IMR-90 (cell line): Measurements from ENCODE around the gene BTG3. TPM values are rescaled to one million over a fixed set of nuclear protein-coding genes. Genes with fewer than 3 reads are reported as not detected.

Experiments used
- ATAC-seq: fragments of 200-7000 bp; cut with Tn5 transposase; 2 replicates; pipeline ENCODE4 v1.9.1; 2020; ENCODE audit warnings: low read depth, mild to moderate bottlenecking, moderate library complexity
- BruUV-seq: library from RNA; stranded (reverse); fragments of 400-500 nt; replicated peaks from 2 replicates; lab custom pipeline; 2021; lab: Mats Ljungman, UMichigan
- CTCF ChIA-PET: fragments of 300-600 bp; formaldehyde crosslinking; extraction: SDS; loops from one replicate; lab custom pipeline; 2021; ENCODE audit warnings: antibody characterized with exemption; lab: Yijun Ruan, JAX
- POLR2A ChIA-PET: fragments of 300-600 bp; sonication (Branson Sonifier 250); formaldehyde crosslinking; loops from one replicate; lab custom pipeline; 2022; ENCODE audit warnings: antibody characterized with exemption; ENCODE audit not compliant: unreplicated experiment; lab: Charles Lee
- DNase-seq: peaks from one replicate; pipeline ENCODE4 v3.0.0; 2013
- H2AFZ ChIP-seq: replicated peaks from 2 replicates; pipeline ENCODE3; 2013; ENCODE audit warnings: low read length, mild to moderate bottlenecking; ENCODE audit not compliant: poor library complexity
- H2AK5ac ChIP-seq: 2 replicates; pipeline ENCODE4 v1.6.1; 2013; ENCODE audit warnings: low read depth, low read length, inconsistent platforms
- H2AK9ac ChIP-seq: replicated peaks from 2 replicates; pipeline ENCODE3; 2013; ENCODE audit warnings: mild to moderate bottlenecking, low read depth, low read length, moderate library complexity; ENCODE audit not compliant: poor library complexity
- H2BK120ac ChIP-seq: 2 replicates; pipeline ENCODE4 v1.6.1; 2013; ENCODE audit warnings: low read depth, low read length, inconsistent platforms
- H2BK15ac ChIP-seq: 3 replicates; pipeline ENCODE4 v1.6.1; 2013; ENCODE audit warnings: low read depth, low read length, inconsistent platforms
- H2BK20ac ChIP-seq: 2 replicates; pipeline ENCODE4 v1.6.1; 2013; ENCODE audit warnings: low read depth, mild to moderate bottlenecking, inconsistent platforms, low read length, moderate library complexity
- H2BK5ac ChIP-seq: 2 replicates; pipeline ENCODE4 v1.6.1; 2013; ENCODE audit warnings: mild to moderate bottlenecking, low read depth, low read length, inconsistent platforms; ENCODE audit not compliant: poor library complexity, severe bottlenecking
- H3K14ac ChIP-seq: replicated peaks from 2 replicates; pipeline ENCODE4 v1.6.1; 2013; ENCODE audit warnings: low read depth, low read length, inconsistent platforms
- H3K18ac ChIP-seq: 2 replicates; pipeline ENCODE4 v1.6.1; 2013; ENCODE audit warnings: low read depth, low read length, control low read depth
- H3K23ac ChIP-seq: 2 replicates; pipeline ENCODE4 v1.6.1; 2013; ENCODE audit warnings: low read depth, low read length, inconsistent platforms
- H3K27ac ChIP-seq: 2 replicates; pipeline ENCODE4 v1.5.1; 2013; ENCODE audit warnings: mild to moderate bottlenecking, control low read depth, low read length; ENCODE audit not compliant: insufficient read depth
- H3K27me3 ChIP-seq: 2 replicates; pipeline ENCODE4 v1.6.1; 2013; ENCODE audit warnings: low read length; ENCODE audit not compliant: control insufficient read depth, insufficient read depth
- H3K36me3 ChIP-seq: 2 replicates; pipeline ENCODE4 v1.6.1; 2013; ENCODE audit warnings: low read length, mixed read lengths; ENCODE audit not compliant: control insufficient read depth, insufficient read depth
- H3K4ac ChIP-seq: 2 replicates; pipeline ENCODE4 v1.6.1; 2013; ENCODE audit warnings: low read depth, low read length, inconsistent platforms
- H3K4me1 ChIP-seq: 2 replicates; pipeline ENCODE4 v1.6.1; 2013; ENCODE audit warnings: low read length, mixed read lengths; ENCODE audit not compliant: control insufficient read depth, insufficient read depth
- H3K4me2 ChIP-seq: 2 replicates; pipeline ENCODE4 v1.6.1; 2013; ENCODE audit warnings: low read depth, mild to moderate bottlenecking, control low read depth, low read length, moderate library complexity
- H3K4me3 ChIP-seq: 2 replicates; pipeline ENCODE4 v1.5.1; 2013; ENCODE audit warnings: low read depth, mild to moderate bottlenecking, control low read depth, low read length, moderate library complexity; ENCODE audit not compliant: insufficient read depth
- H3K56ac ChIP-seq: 2 replicates; pipeline ENCODE4 v1.6.1; 2013; ENCODE audit warnings: low read length, inconsistent platforms; ENCODE audit not compliant: insufficient read depth; ENCODE audit errors: extremely low read depth
- H3K79me1 ChIP-seq, 2 experiments: 2 replicates each; pipeline ENCODE4 v1.6.1; 2013; ENCODE audit warnings: low read length in 2 of 2, inconsistent platforms in 1 of 2, low read depth in 1 of 2
- H3K9ac ChIP-seq: 2 replicates; pipeline ENCODE4 v1.6.1; 2013; ENCODE audit warnings: low read depth, low read length, control low read depth
- H3K9me1 ChIP-seq: 2 replicates; pipeline ENCODE4 v1.6.1; 2013; ENCODE audit warnings: low read length, inconsistent platforms; ENCODE audit not compliant: insufficient read depth
- H3K9me3 ChIP-seq: 2 replicates; pipeline ENCODE4 v1.6.1; 2013; ENCODE audit warnings: low read length; ENCODE audit not compliant: control insufficient read depth, insufficient read depth
- H4K20me1 ChIP-seq: 2 replicates; pipeline ENCODE4 v1.6.1; 2013; ENCODE audit warnings: low read length, inconsistent platforms; ENCODE audit not compliant: insufficient read depth
- H4K5ac ChIP-seq: 2 replicates; pipeline ENCODE4 v1.6.1; 2013; ENCODE audit warnings: mild to moderate bottlenecking, low read depth, low read length, control low read depth
- H4K8ac ChIP-seq, 2 experiments: 2 replicates each; pipeline ENCODE4 v1.6.1; 2013; ENCODE audit warnings: low read depth in 2 of 2, low read length in 2 of 2, control low read depth in 1 of 2, inconsistent platforms in 1 of 2
- H4K91ac ChIP-seq: 2 replicates; pipeline ENCODE4 v1.6.1; 2013; ENCODE audit warnings: low read depth, low read length, inconsistent platforms; ENCODE audit not compliant: insufficient read depth
- CEBPB ChIP-seq: IDR thresholded peaks from 2 replicates; pipeline ENCODE4 v1.6.1; 2012; ENCODE audit warnings: low read depth, low read length, improper control_type of control experiment
- CHD1 ChIP-seq: IDR thresholded peaks from 2 replicates; pipeline ENCODE4 v1.6.1; 2012; ENCODE audit warnings: low read depth, low read length, improper control_type of control experiment
- POLR2A ChIP-seq: IDR thresholded peaks from 2 replicates; pipeline ENCODE4 v1.6.1; 2012; ENCODE audit warnings: mild to moderate bottlenecking, low read depth, low read length
- RCOR1 ChIP-seq: IDR thresholded peaks from 2 replicates; pipeline ENCODE4 v1.6.1; 2012; ENCODE audit warnings: mild to moderate bottlenecking, low read length, improper control_type of control experiment; ENCODE audit not compliant: insufficient replicate concordance
- WGBS, 2 experiments: methylation state at CpG; one replicate each; pipeline versions ENCODE4 v1.1.5 to v1.1.7; 2013; ENCODE audit warnings: missing lambda C conversion rate in 2 of 2; ENCODE audit not compliant: insufficient read length in 1 of 2; ENCODE audit errors: extremely low coverage in 2 of 2; 5-methylcytosine and 5-hydroxymethylcytosine counted together
- dilution Hi-C: fragments of 300-500 bp; cut with HindIII; formaldehyde crosslinking; loops from one replicate; pipeline ENCODE4 v1.14.3; 2018; ENCODE audit warnings: low sequenced_read_pairs; ENCODE audit not compliant: unreplicated experiment
- in situ Hi-C: fragments of 300-500 bp; cut with MboI; formaldehyde crosslinking; loops from 3 replicates; pipeline ENCODE4 v1.14.3; 2019; ENCODE audit warnings: low sequenced_read_pairs, inconsistent platforms, mixed read lengths
- intact Hi-C: fragments of 100-400 bp; cut with micrococcal nuclease; formaldehyde crosslinking; loops from 2 replicates; pipeline ENCODE4 v1.10.0; 2022
- polyA plus RNA-seq, 3 experiments: library from polyadenylated mRNA; depleted of rRNA; stranded (reverse); fragments of >200 nt; gene quantifications; 2 replicates each; pipeline ENCODE4 v1.2.3, GENCODE V29; 2012; ENCODE audit warnings: low replicate concordance in 1 of 3
- total RNA-seq: library from RNA; depleted of rRNA; stranded (reverse); fragments of >200 nt; gene quantifications from 2 replicates; pipeline ENCODE4 v1.2.3, GENCODE V29; 2012

Gene BTG3
- total and polyA plus RNA-seq, 2 of the 4 experiments (the other 2 are of a cell fraction), result 22.4 to 38.1 TPM

- no peak overlapping the region for H2BK15ac ChIP-seq
- H3K56ac ChIP-seq, result no peak overlapping the region
- H3K4me2 ChIP-seq, result no peak overlapping the region
- H3K9ac ChIP-seq, result no peak overlapping the region
- H2BK120ac ChIP-seq, result no peak overlapping the region
- in situ Hi-C loops, result no loop called here
- H3K9me3 ChIP-seq, result no peaks in the 10 kb centered on the region
- peak; percentile 24 for ATAC-seq
- 60% methylated on average over 1 of the region's 5 CpGs; no CpG with 5 or more reads in 1 of the 2 experiments for whole genome bisulfite sequencing, 2 experiments
- H2AK5ac ChIP-seq, result no peak overlapping the region
- H3K4ac ChIP-seq, result no peak overlapping the region
- peak; percentile 4 for DNase-seq
- no peaks in the 10 kb centered on the region for H3K36me3 ChIP-seq
- H2BK20ac ChIP-seq, result no peak overlapping the region
- POLR2A ChIA-PET, result no interaction called here
- no peaks in the 10 kb centered on the region for H4K20me1 ChIP-seq
- CTCF ChIA-PET, result no interaction called here
- H3K9me1 ChIP-seq, result no peaks in the 10 kb centered on the region
- no peak overlapping the region for H2BK5ac ChIP-seq
- no peak overlapping the region for H3K14ac ChIP-seq
- no peak overlapping the region for H4K8ac ChIP-seq
- H3K79me1 ChIP-seq, result no peaks in the 10 kb centered on the region
- H3K4me3 ChIP-seq, result no peak overlapping the region
- BruUV-seq, result no TSS peak
- no peak overlapping the region for H3K18ac ChIP-seq
- no peak overlapping the region; the same call in 1 of the 2 replicates for H4K91ac ChIP-seq
- no peak overlapping the region for H3K27ac ChIP-seq
- H2AK9ac ChIP-seq, result no peak overlapping the region
- dilution Hi-C loops, result no loop called here
- no peak overlapping the region for H4K5ac ChIP-seq
- no peaks in the 10 kb centered on the region; the same call in 1 of the 2 replicates for H3K4me1 ChIP-seq
- no peak overlapping the region for H3K23ac ChIP-seq
- TF ChIP-seq POLR2A (no peak), CEBPB (no peak), CHD1 (no peak), RCOR1 (no peak)
- H2AFZ ChIP-seq, result no peak overlapping the region
- intact Hi-C loops, result no loop called here
- peaks cover 1% of the 10 kb centered on the region; the same call in 1 of the 2 replicates for H3K27me3 ChIP-seq
These were observed 52.2 kb downstream of the BTG3 start for GRCh38 chr21:17560377-17561025.
